ENCODE measurements around the gene SAMD11.
A peak's percentile ranks its signal among the peaks of the same experiment; 100 is the strongest.

SAMD11 gene

GRCh38 chr1:918843-919242 lies 4.9 kb upstream of the SAMD11 start:
- no peak for DNase-seq

- no peak for DNase-seq
Measured at GRCh38 chr1:919271-919872, 4.4 kb upstream of the SAMD11 start.

GRCh38 chr1:920010-920409 lies 3.7 kb upstream of the SAMD11 start:
- DNase-seq = no peak

GRCh38 chr1:920521-920920 lies 3.2 kb upstream of the SAMD11 start:
- DNase-seq = no peak

- peak; percentile 80 for DNase-seq
Measured at GRCh38 chr1:921011-921837, 2.5 kb upstream of the SAMD11 start.

GRCh38 chr1:923991-924655 lies 400 bp downstream of the SAMD11 start:
- DNase-seq = no peak

- DNase-seq = peak; percentile 44
Measured at GRCh38 chr1:924656-925560, 1.2 kb downstream of the SAMD11 start.

- DNase-seq = peak; percentile 49
Measured at GRCh38 chr1:925561-926421, 2.1 kb downstream of the SAMD11 start.

- no peak for DNase-seq
Measured at GRCh38 chr1:927234-927633, 3.5 kb downstream of the SAMD11 start.

- no peak for DNase-seq
Measured at GRCh38 chr1:927748-928147, 4.0 kb downstream of the SAMD11 start.

GRCh38 chr1:928825-929661 lies 5.3 kb downstream of the SAMD11 start:
- no peak for DNase-seq

- no peak for DNase-seq
Measured at GRCh38 chr1:929712-930632, 6.2 kb downstream of the SAMD11 start.

- DNase-seq = no peak
Measured at GRCh38 chr1:930633-931138, 7.0 kb downstream of the SAMD11 start.

GRCh38 chr1:931380-932172 lies 7.9 kb downstream of the SAMD11 start:
- no peak for DNase-seq

GRCh38 chr1:932173-932510 lies 8.4 kb downstream of the SAMD11 start:
- DNase-seq = no peak

GRCh38 chr1:932776-933602 lies 9.3 kb downstream of the SAMD11 start:
- DNase-seq = no peak

GRCh38 chr1:933603-933940 lies 9.8 kb downstream of the SAMD11 start:
- no peak for DNase-seq
